ENCODE results near the gene SEC14L1.

Gene SEC14L1

DNA sequence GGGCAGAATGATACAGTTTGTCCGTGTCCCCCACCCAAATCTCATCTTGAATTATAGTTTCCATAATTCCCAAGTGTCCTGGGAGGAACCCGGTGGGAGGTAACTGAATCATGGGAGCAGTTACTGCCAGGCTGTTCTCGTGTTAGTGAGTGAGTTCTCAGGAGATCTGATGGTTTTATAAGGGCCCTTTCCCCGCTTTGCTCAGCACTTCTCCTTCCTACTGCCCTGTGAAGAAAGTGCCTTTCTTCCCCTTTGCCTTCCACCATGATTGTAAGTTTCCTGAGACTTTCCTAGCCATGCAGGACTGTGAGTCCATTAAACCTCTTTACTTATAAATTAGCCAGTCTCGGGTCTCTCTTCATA, 28.9 kb upstream of the SEC14L1 start:
- no peak overlapping the region for H3K27ac ChIP-seq
- H3K4me3 ChIP-seq, result no peak overlapping the region
- intact Hi-C loops (cut with DNase I; ENCODE audit: low total_unique reads), result no loop called here
- H3K9me3 ChIP-seq, result no peaks in the 10 kb centered on the region
- H3K27me3 ChIP-seq, result no peaks in the 10 kb centered on the region
- H3K36me3 ChIP-seq, result no peaks in the 10 kb centered on the region
- TF ChIP-seq, protein P1, sequence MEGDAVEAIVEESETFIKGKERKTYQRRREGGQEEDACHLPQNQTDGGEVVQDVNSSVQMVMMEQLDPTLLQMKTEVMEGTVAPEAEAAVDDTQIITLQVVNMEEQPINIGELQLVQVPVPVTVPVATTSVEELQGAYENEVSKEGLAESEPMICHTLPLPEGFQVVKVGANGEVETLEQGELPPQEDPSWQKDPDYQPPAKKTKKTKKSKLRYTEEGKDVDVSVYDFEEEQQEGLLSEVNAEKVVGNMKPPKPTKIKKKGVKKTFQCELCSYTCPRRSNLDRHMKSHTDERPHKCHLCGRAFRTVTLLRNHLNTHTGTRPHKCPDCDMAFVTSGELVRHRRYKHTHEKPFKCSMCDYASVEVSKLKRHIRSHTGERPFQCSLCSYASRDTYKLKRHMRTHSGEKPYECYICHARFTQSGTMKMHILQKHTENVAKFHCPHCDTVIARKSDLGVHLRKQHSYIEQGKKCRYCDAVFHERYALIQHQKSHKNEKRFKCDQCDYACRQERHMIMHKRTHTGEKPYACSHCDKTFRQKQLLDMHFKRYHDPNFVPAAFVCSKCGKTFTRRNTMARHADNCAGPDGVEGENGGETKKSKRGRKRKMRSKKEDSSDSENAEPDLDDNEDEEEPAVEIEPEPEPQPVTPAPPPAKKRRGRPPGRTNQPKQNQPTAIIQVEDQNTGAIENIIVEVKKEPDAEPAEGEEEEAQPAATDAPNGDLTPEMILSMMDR (IDR thresholded peaks at IDR 0.05), result no peak
- H3K4me1 ChIP-seq, result peaks cover 0 to 28% (median 14%) of the 10 kb centered on the region in 4 donors
- no peak for DNase-seq

DNA sequence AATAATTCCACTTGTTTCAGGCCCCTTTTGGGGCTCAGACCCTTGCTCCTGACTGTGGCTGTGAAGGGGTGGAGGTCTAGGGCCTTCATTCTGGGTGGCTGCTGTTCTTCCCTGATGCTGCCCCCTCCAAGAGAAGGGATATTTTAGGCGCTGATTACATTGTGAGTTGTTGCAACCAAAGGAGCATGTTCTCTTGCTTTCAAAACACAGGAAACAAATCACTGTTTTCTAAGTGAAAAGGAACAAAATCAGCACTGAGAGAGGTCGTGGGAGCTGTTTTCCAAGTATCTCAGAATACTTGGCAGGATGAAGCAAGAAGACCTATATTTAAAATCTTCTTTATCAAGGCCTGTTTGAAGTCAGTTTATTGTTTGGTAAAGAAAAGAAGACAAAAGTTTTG, 25.3 kb upstream of the SEC14L1 start:
- H3K9me3 ChIP-seq, result no peaks in the 10 kb centered on the region
- intact Hi-C loops (cut with DNase I; ENCODE audit: low total_unique reads), result no loop called here
- no peaks in the 10 kb centered on the region for H3K36me3 ChIP-seq
- TF ChIP-seq, protein P1 (IDR thresholded peaks at IDR 0.05), result no peak
- no peak overlapping the region for H3K4me3 ChIP-seq
- peak overlapping the region in 1 of 2 donors; percentile 23 for H3K27ac ChIP-seq
- peaks cover 0 to 22% (median 9%) of the 10 kb centered on the region in 4 donors for H3K4me1 ChIP-seq
- no peak for DNase-seq
- H3K27me3 ChIP-seq, result no peaks in the 10 kb centered on the region

DNA sequence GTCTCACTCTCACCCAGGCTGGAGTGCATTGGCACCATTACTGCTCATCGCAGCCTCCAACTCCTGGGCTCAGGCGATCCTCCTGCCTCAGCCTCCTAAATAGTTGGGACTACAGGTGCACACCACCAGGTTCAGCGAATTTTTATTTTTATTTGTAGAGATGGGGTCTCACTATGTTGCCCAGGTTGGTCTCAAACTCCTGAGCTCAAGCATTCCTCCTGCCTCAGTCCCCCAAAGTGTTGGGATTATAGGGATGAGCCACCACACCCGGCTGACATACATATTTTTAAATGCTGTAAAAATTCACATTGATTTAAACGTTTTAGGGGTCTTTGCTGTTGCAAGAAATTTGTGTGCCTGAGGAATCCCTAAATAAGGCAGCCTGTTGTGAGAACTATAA, 24.8 kb upstream of the SEC14L1 start:
- Histone ChIP-seq H3K9me3 (no peaks in the 10 kb centered on the region), H3K27me3 (no peaks in the 10 kb centered on the region), H3K36me3 (no peaks in the 10 kb centered on the region), H3K4me1 (peaks cover 0 to 21% (median 10%) of the 10 kb centered on the region in 4 donors), H3K27ac (peak overlapping the region in 1 of 2 donors; percentile 23), H3K4me3 (no peak overlapping the region)
- intact Hi-C loops (cut with DNase I; ENCODE audit: low total_unique reads), result no loop called here
- no peak for DNase-seq
- TF ChIP-seq, protein P1 (IDR thresholded peaks at IDR 0.05), result no peak

DNA sequence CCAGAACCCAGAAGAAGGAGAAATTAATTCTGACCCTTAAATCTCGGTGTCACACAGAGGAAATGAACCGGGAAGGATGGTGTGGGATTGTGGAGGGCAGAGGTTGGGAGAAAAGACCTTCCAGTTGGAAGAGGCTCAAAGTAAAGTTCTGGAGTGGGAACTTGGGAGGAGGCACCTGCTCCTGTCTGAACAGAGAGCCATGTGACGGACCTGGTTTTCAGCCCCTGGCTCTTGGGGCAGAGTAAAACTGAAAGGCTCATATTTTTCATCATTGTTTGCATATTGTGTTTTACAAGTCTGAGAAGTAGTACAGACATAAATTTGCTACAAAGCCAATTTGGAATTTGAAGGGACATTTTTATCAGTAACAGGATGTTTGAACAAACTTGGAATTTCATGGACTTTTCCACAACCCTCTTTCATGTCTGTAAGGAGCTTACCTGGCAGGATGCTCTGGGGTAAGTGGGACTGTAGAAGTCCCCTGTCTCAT, 24.4 kb upstream of the SEC14L1 start:
- no peak overlapping the region for H3K4me3 ChIP-seq
- H3K9me3 ChIP-seq, result no peaks in the 10 kb centered on the region
- H3K36me3 ChIP-seq, result no peaks in the 10 kb centered on the region
- no peaks in the 10 kb centered on the region for H3K27me3 ChIP-seq
- H3K27ac ChIP-seq, result peak overlapping the region; percentile 4 to 23
- TF ChIP-seq, protein P1 (IDR thresholded peaks at IDR 0.05), result no peak
- no peak for DNase-seq
- intact Hi-C loops (cut with DNase I; ENCODE audit: low total_unique reads), result no loop called here
- H3K4me1 ChIP-seq, result peaks cover 0 to 25% (median 11%) of the 10 kb centered on the region in 4 donors

DNA sequence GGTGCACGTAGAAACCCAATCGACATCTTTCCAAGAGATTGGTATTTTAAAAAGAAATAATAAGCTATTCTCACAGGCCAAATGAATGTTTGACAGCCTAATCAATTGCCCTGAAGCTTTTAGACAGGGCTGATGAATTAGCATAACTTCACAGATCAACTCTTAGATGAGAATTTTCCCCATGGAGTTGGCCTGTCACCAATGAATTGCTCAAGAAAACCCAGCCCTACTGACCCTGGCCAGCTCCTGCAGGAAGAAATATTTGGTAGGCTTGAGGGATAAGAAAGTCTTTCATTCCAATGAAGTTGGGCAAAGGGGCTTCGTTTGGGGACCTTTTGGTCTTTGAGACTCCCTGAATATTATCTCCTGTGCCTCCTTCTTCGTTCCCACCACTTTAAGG, 23.4 kb upstream of the SEC14L1 start:
- Histone ChIP-seq H3K9me3 (no peaks in the 10 kb centered on the region), H3K27ac (peak overlapping the region in 1 of 2 donors; percentile 4), H3K27me3 (no peaks in the 10 kb centered on the region), H3K4me3 (no peak overlapping the region), H3K4me1 (peaks cover 0 to 28% (median 15%) of the 10 kb centered on the region in 4 donors), H3K36me3 (no peaks in the 10 kb centered on the region)
- intact Hi-C loops (cut with DNase I; ENCODE audit: low total_unique reads), result no loop called here
- TF ChIP-seq, protein P1 (IDR thresholded peaks at IDR 0.05), result no peak
- DNase-seq, result peak in 1 of 2 donors; percentile 42

Measured in tibial artery (tissue), 4 donors.